HG03175 (cell line): ENCODE data around the gene MAGOH.
"Not testable (repeated sequence)": the region's sequence is repeated elsewhere in the genome, so short reads cannot be mapped to it uniquely, and the experiment has no call there.

Experiments
- ATAC-seq: cut with Tn5 transposase; IDR thresholded peaks from one replicate; pipeline ENCODE4 v1.9.1; 2021; ENCODE audit warnings: mild to moderate bottlenecking, moderate library complexity; ENCODE audit not compliant: unreplicated experiment

The MAGOH gene

DNA sequence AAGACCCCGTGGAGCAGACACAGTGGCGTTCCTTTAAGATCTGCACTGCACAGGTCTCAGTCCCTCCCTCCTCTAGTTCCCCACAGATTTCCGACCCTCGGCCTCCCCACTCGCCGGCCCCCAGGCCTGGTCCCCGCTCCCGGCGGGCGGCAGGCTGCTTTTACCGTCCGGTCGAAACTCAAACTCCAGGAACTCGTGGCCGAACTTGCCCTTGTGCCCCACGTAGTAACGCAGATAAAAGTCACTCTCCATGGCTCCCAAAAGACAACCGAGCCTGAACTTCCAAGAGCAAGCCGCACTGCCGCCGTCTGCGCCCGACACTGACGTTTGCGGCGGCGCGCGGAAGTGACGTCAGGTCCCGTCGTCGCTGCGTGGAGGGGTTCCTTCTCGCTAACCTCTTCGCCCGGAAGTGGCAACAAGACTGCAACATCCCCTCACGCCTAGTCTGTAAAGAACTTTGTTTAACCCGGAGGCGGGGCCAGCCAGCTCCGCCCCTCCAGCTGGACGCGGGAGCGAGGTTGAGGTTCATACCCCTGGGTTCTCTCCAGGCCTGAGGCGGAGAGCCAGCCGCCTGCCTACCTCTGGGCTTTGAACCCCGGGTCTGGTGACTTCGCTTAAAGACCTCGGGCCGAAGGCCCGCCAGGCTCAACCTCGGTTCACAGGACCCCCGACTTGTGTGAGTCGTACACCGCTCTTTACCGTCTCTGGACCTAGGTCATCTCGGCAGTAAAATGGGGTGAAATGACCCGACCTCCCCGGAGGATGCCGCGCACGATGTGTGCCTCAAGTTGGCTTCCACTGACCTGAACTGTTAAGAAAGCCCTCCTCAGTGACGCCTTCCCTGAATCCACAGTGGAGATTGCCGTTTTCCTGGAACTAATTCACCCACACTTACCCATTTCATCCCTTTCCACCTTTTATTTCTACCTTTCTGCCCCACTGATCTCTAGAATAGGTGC lies at the start of gene MAGOH:
TSS of gene MAGOH (minus strand) at position 322 of the 959 bp plus-strand sequence. CDS start at position 252, 70 bp downstream.
- ATAC-seq: peak; percentile 99

DNA sequence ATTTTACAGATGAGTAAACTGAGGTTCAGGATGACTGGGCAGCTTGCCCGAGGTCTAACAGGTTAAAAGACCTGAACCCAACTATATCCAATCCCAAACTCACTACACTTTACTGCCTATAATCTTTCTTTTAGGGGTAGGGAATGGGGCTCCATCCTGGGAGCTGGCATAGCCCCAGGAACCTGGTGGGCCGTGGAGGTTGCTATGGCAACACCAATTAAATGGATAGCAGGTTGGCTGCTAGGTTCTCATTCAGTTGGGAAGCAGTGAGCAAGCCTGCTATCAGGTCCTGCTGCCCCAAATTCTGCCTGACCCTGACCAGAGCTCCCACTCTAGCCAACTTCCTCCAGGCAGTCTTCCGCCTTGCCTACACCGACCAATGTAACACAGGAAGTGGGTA lies 48.6 kb upstream of the MAGOH start:
- no peak for ATAC-seq

DNA sequence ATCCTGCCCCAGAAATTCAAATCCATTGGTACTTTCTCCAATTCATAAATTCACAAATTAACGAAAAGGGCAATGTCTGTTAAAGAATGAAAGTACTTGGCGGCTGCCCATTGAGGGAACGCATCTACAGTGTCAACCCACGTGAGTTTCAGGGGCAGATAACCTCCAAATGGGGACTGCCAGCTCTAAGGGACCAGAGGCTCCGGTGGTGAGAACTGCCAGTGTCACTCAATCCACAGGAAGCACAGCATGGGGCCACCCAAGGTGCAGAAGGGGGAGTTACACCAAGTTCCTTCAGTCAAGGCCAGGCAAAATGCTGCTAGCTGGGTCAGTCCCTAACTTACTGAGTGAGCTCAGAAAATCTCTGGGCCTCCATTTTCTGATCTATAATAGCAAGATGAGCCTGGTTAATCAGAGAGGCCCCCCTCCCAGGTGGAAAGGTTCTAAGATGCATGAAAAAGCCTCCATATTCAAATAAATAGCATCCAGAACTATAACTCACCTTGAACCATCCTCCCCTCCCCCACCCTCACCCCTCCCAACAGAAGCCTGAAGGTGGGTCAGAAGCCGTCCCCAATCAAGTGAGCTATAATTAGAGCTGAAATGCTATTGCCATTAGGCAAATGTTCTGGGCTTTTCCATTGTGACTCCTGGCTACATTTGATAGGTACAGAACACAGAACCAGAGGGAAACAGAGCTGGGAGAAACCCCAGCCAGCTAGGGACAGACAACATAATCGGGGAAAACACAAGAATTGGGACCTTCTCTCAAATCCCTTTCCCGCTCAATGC lies 47.8 kb upstream of the MAGOH start:
- no peak for ATAC-seq

DNA sequence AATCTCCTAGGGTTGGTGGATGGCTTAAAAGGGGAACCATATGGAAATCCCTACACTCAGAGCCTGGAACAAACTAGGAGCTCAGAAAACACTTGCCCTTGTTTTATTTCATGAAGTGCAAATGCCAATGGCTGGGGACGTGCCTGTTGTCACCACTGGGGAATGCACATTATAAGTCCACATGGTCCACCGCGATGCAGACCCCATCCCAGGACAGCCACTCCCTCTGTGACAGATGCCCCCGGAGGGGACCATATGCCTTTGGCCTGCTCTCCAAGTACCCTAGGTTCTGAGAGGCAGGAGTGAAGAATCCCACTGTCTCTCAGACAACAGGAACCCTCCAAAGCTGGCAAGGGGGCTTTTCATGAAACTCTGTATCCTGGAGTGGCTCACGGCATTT lies 47.2 kb upstream of the MAGOH start:
- ATAC-seq: no peak

DNA sequence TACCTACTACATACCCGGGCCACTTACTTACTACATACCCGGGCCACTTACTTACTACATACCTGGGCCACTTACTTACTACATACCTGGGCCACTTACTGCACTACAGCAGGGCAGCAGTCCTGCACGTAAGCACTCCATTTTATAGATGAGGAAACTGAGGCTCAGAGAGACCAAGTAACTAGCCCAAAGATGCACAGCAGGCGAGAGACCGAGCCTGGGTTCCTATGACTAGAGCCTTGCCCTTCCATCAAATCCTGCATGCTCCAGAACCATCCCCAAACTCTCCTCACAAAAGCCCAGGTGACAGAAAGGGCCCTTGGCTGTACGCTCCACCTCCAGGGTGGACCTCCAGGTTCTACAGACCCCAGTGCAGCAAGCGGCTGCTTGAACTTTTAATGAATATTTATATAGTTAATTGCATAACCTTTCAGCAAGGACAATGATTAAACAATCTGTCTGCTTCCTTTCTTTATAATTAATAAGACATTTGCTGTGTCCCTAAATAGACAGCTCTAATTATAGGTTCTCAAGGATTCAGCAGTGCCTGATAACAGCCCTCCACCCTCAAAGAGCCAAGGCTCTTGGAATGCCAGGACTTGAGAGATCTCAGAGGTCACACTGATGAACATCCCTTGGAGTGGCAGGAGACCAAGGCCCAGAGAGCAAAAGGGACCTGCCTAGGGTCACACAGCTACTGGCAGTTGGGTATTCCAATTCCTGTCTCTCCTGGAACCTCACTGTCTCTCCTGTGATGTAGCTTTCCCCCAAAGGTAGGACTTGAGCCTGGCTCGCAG lies 46.1 kb upstream of the MAGOH start:
- no peak for ATAC-seq

DNA sequence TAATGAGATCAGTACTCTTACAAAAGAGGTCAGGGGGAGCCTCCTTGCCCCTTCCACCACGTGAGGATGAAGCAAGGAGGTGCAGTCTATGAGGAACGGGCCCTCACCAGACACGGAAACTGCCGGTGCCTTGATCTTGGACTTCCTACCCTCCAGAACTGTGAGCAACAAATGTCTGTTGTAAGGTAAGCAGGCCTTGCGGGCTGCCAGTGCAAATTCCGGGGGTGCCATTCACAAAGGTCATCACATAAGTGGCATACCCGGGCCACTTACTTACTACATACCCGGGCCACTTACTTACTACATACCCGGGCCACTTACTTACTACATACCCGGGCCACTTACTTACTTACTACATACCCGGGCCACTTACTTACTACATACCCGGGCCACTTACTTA lies 44.8 kb upstream of the MAGOH start:
- ATAC-seq: not testable (repeated sequence)

DNA sequence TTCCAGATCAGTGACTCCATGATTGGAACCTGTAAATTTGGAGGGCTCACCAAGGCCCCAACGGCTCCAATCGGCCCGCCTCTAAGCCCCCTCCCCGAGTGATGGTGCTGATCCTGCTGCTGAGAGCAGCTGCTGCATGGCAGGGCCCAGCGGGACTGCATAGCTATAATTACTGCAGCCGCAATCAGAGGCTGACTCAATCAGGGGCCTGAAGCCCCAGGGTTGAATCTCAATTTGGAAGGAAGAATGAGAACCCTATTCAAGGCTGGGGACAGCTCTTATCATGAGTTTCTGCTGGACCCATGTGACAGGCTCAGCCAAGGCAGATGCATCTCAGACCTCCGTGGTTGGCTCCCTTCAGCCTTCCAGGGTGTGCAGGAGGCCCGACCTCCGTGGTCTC lies 42.8 kb upstream of the MAGOH start:
- no peak for ATAC-seq

DNA sequence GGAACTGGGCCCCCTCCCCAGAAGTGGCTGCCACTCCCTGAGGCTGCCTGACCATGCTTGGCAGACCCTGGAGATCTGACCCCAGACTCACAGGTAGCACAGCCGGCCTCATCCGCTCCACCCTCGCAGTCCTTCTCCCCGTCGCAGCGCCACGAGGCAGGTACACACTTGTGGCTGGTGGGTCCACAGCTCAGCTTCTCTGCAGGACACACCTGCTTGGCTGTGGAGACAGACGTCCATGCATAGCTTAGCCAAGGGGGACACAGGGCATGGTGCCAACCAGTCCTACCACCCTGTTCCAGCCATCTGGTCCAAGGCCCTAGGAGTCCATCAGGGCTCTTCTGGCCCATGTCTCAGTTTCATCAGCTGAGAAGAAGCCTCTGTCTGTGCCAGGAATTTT lies 42.2 kb upstream of the MAGOH start:
- ATAC-seq: no peak

DNA sequence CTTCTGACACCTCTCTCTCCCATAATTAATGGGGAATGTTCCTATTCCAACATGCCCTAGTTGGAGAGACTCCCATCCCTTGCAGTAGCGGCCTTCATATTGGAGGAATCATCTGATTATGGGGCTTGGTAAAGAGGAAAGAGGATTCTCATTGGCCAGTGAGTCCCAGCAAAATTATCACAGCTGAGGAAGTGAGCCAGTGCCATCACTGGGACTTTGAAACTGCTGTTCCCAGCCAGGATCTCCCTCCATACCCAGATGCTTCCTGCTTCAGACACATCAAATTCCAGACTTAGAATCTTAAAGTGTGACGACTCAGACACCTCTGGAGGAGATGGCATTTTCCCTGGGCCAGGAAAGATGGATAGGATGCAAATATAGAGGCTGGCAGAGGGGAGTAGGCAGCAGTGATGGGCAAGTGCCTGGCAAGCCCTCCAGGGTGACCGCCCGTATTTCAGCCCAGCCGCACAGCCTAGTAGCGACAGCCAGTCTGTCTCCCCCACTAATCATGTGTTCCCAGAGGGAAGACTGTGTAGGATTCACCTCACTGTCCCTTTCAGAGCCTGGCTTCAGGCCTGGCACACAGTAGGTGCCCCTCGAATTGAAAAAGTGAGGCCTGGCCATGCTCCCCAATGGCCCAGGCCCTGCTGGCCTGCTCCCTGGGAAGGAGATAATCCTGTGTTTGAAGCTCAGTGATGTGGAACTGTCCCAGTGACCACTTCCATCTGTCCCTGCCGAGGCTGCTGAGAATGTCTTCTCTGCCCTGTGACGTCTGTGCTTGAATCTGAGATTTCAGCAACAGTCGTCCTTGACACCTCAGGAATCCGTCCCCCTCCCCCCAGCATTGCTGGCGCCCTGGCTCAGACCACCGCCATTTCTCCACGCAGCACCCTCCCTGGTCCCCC lies 41.2 kb upstream of the MAGOH start:
- ATAC-seq: no peak

DNA sequence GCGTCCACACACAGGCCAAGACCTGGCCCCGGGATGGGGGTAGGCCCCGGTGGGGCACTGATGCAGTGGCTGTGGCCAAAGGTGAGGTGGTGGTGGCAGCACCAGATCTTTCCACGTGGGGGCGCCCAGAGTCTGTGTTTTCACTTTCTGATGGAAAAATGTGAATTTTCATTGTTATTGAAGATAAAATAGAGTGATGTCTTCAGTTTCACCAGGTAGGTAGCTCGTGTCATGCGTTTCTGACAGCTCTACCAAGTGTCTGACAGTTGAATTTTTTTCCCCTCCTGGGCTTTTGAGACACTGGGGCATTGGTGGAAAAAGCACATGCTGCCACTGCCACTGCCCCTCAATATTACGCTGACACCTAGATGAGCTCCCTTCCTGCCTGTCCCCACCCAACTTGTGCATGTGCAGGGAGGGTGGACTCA lies 40.0 kb upstream of the MAGOH start:
- no peak for ATAC-seq

DNA sequence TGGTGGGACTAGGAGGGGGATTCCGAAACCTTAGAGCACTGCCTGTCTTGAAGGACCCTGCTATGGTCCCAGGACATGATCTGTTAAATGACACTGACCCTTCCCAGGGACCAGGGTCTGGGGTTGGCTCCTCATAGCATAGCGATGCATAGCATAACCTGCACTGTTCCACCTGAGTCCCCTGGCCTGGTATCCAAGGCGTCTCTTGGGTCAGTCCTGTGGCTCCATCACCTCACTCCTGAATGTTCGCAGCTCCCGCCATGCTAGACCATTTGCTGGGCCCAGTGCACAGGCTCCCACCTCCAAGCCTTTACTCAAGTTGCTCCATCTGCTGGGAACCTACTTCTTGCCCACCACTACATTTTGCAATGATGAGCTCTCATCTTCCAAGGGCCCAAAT lies 39.0 kb upstream of the MAGOH start:
- ATAC-seq: no peak

DNA sequence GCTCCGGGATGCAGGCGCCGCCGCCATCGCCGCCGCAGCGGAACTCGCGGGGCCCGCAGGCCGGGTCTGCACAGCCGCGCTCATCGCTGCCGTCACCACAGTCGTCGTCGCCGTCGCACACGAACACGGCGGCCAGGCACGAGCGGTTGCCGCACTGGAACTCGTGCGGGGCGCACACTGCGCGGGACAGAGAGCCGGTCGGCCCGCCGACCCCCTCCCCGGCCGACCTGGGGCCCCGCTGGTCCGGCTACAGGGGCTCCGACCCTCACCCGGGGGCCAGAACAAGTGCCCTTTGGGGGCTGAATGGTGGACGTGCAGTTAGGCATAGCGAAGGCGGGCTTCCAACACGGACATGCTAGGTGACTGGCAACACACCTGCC lies 38.6 kb upstream of the MAGOH start:
- ATAC-seq: no peak

DNA sequence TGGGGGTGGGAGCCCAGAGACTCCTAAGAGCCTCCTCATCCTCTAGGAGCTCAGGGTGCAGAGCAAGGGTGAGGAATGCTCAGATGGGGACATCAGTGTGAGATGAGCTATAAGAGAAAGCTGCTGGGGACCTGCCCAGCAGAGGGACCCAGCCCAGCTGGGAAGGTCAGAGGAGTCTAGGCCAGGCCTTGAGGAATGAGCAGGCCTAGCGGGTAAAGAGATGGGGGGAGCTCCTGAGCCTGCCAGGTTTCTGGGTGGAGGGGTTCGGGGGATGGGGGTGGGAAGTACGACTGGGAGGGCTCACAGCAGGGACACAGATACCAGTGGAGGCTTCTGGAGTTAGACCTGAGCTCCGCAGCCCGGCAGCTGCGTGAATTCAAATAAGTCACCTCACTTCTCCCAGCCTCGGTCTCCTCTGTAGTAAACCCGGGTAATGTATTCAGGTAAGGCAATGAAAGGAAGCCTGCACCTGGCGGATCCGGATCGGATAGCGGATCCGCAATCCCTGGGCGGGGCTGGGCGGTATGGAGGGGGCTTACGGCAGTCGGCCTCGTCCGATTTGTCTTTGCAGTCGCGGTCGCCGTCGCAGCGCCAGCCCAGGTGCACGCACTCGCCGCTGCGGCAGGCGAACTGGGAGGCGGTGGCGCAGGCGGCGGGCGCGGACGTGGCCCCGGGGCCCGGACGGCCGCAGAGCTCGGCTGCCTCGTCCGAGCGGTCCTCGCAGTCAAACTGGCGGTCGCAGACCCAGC lies 38.0 kb upstream of the MAGOH start:
- no peak for ATAC-seq

DNA sequence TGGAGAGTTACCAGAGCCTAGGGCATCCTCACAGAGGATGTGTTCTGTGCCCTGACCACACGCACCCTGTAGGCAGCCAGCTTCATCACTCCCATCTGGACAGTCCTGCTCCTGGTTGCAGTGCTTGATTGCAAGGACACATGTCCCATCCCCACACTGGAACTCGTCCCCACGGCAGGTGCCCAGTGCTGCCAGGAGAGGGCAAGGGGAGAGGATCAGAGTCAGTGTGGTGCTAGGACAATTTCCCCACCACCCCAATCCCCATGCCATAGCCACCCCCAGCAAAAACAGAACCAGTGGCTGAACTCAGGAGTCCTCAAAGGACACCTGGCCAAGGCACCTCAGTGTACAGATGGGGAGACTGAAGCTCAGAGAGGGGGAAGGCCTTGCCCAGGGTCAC lies 37.2 kb upstream of the MAGOH start:
- no peak for ATAC-seq

DNA sequence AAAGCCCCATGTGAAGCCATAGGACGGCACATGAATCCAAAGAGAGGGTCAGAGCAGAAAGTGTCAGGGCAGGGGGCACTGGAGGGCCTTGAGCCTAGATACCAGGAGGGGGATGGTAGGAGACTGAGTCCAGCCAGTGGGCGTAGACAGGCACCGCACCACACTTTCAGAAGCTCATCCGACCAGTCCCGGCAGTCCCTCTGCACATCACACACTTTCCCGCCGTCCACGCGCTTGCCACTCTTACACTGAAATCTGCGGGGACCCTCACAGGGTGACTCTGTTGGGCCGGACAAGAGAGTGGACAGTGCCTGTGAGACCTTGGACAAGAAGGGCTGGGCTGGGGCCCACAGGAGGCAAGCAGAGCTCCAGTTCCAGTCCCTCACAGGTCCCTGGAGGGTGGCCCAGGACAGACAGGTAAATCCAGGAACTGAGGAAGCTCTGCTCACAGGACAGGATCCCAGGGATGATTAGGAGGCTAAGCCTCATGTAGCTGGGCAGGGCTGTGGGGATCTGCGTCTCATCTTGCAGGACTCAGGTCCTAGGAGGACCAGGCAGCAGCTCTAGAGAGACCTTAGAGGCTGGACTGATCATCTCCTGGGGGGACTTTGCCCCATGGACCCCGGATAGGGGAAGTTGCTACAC lies 36.3 kb upstream of the MAGOH start:
- no peak for ATAC-seq

DNA sequence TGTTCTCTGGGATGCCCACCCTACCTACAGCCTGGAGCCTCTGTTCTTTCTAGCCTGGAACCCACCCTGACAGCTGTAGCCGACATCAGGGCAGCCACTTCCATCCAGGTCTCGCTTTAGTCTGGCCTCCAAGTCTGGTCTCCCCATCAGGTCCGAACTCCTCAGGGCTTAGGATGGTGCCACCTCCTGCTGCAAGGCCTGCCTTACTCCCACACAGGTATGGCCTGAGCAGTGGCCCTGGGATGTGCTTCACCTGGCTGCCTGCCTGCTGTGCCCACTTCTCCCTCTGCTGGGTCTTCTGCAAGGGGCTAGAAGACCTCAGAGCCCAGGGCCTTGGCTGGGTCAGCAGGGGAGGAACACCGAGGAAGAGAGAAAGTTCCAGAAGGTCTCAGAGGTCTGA lies 35.7 kb upstream of the MAGOH start:
- no peak for ATAC-seq

DNA sequence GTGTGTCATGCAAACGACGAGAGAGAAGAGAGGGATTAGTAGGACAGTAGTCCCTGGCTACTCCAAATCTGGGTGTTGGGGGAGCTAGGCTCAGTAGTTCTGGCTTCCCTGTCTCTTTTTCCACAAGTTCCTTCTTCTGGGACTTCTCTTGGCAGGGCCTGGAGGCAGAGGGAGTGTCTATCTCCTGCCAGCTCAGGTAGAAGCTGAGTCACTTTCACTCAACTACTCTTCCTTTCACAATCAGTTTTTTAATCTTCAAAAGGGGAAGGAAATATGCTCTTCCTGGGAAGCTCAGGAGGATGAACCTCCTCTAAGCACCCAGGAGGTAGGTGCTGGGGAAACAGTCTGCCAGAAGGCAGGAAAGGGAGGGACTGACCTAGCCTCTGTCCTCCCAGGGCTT lies 35.2 kb upstream of the MAGOH start:
- ATAC-seq: no peak

DNA sequence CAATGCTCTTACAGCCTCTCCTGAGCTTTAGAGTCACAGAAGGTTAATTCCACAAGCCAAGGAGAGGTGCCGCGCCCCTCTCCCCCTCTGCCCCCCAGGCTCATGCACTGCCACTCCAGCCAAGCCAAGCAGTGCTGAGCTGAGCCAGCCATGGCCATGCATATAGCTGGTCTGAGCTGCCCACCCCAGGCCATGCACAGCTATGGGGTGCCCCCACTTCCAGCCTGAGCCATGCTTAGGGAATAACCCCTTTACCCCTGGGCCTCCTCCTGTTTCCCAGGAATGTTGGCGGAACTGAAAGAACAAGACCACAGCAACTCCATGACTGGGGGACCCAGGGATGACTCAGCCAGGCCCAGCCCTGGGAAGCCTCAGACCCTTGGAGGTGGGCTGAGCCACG lies 34.0 kb upstream of the MAGOH start:
- ATAC-seq: no peak
